DMS114 treated with DMSO at 0.1 percent for 48 hours (cell line): ENCODE measurements around the gene MLH1.
"Not testable (repeated sequence)": the region's sequence is repeated elsewhere in the genome, so short reads cannot be mapped to it uniquely, and the experiment has no call there.

Experiments used
- DNase-seq: peaks from one replicate; lab custom pipeline; 2025; ENCODE audit not compliant: unreplicated experiment; lab: John Stamatoyannopoulos, UW

Gene MLH1

DNA sequence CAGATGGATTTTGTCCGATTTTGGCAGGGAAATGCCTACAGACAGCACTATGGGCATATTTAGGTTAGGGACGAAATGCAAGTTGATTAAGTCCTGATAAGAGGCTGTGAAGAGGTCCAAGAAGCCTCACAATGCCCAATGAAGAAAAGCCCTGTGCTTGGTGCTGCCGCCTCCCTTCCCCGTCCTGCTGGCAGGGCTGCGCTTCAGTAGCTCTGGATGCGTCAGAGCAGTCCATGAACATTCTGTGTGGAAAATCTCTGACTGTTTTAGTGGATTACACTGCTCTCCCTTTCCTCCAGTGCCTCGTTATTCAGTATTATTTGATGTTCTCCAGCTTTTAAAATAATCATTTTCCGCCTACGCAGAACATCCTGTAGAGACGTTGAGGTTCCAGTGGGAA is 39.6 kb downstream of the MLH1 start:
- DNase-seq, result no peak

DNA sequence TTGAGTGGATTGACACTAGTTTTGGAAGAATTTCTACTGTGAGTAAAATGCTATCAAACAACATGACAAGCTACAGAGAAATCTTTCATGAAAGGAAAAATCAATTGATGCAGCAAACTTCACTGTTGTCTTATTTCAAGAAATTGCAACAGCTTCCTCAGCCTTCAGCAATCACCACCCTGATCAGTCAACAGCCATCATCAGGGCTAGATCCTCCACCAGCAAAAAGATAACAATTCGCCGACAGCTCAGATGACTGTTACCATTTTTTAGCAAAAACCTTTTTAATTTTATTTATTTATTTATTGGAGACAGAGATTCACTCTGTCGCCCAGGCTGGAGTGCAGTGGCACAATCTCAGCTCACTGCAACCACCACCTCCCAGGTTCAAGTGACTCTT is 44.0 kb downstream of the MLH1 start:
- DNase-seq, result no peak

DNA sequence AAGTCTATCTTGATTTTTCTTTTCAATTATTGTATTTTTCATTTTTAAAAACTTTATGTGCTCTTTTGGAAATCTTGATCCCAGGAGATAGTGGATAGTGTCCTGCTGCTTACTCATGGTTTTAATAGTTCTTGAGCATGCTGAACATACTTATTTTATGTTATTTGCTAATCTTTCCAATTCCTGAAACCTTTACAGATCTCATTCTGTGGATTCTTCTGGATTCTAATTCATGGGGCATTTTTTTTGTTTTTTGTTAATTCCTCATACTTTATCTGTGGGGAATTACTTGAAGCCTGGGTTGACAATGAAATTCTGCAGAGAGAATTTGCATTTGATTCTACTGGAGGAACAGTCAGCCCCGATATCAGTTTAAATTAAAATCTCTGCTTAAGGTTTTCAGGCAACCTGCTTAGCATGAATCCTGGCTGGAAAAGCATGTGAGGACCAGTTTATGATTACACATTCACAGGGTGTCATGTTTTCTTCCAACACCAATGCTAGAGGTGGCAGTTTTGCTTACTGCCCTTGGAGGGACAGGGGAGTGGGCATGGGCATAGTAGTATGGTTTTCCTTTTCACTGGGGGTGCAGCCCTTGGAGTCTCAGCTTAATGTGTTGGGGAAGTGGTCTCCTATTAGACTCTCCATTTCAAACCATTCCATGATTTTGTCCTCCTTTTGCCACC is 46.0 kb downstream of the MLH1 start:
- DNase-seq, result no peak

DNA sequence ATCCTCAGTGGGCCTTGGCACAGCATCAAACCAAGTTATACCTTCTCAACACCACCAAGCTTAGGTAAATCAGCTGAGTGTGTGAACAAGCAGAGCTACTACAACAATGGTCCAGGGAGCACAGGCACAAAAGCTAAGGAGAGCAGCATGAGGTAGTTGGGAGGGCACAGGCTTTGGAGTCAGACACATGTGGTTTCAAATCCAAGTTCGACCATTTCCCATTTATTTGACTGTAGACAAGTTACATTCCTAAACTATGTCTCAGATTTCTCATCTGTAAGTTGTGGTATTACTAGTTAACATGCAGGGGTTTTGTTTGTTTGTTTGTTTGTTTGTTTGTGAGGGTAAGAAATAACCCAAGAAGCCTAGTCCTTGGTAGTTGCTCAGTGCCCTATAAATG is 46.9 kb downstream of the MLH1 start:
- DNase-seq, result no peak

DNA sequence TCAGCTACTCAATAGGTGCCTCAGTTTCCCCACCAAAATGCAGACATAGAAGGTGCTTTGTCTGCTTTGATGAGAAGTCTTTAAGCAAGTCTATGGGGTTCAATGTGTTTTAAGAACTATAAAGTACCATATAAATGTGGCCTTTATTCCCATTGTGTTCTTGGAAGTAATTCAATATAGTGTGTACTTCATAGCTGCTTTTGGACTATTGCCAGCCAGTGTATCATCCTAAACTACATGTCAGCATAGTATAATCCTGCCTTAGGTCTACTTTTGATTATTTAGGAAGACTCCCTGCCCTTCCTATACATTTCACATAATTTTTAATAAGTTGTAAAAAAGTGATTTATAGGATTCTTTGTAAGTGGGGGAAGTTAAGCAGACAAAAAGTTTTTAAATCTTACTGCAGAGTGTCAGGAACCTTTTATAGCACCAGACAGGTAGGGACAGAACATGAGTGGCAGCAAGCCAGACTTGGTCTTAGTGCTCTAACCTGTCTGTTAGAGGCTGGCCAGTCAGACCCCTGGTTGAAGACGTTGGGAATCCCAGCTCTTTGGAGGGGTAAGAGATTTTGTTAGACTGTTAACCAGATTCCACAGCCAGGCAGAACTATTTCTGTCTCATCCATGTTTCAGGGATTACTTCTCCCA is 48.4 kb downstream of the MLH1 start:
- DNase-seq, result no peak

DNA sequence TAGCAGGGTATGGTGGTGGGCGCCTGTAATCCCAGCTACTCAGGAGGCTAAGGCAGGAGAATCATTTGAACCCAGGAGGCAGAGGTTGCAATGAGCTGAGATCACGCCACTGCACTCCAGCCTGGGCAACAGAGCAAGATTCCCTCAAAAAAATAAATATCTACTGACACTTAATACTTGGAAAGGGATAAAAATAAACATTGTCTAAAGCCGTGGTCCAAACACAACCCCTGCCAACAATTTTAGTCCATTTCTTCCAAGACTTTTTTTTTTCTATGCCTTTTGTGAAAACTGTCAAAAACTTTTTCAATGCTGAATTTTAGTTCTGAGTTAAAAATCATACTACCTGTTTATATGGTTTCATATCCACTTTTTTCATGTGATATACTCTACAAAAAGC is 49.4 kb downstream of the MLH1 start:
- DNase-seq, result not testable (repeated sequence)

DNA sequence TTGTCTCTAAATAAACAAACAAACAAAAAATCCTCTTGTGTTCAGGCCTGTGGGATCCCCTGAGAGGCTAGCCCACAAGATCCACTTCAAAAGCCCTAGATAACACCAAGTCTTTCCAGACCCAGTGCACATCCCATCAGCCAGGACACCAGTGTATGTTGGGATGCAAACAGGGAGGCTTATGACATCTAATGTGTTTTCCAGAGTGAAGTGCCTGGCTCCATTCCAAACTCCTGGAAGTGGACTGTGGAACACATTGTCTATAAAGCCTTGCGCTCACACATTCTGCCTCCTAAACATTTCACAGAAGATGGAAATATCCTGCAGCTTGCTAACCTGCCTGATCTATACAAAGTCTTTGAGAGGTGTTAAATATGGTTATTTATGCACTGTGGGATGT is 57.0 kb downstream of the MLH1 start:
- DNase-seq, result no peak

DNA sequence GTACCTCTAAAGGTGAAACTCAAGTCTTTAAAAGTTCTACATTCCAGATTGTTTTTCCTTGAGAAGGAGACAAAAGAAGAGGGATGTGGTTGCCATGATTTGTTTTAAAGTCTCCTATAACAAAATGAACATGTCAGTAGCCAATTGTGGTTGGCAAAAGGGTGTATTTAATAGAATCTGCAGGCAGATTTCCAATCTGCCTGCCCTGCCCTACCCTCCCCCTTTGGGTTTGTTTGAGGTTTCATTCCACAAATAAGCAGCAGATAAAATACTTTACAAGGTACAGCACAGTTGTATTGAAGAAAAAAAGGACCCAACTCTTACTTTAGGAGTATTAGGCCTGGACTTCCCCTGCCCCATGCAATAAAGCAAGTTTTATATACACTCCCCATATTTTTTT is 59.5 kb downstream of the MLH1 start:
- DNase-seq, result no peak

DNA sequence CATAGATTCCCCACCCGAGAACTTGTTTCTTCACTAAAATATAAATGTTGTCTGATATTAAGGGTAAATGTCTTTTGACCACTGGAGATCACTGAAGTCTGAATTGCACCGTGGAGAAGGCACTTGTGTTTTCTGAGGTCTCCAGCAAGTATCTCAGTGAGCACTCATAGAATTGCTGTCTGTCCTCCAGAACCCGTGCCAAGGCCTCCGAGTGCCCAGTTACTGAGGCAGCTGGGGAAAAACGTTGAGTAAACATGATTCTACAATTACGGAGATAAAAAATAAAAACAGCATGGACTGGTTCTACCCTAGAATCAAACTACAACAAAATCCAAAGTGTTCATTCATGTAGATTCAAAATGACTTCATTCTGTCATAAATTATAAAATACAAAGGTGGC is 60.0 kb downstream of the MLH1 start:
- no peak for DNase-seq

DNA sequence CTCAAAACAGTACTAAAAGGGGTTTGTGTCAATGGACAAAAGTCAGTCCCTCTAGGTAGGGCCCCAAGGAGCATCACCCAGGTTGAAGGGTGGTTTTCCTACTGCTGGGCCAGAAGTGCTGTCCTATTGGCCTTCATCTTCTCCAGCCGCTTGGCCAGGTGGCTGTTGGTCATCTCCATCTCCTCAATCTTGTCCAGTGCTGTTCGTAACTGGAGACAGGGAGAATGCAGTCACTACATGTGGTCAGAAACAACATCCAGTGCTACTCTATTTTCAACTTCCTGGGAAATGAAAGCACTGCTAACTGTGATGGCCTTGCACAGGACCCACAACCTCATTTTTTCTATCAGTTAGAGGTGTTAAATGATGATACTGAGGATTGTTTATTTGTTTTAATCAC is 60.4 kb downstream of the MLH1 start:
- DNase-seq, result no peak

DNA sequence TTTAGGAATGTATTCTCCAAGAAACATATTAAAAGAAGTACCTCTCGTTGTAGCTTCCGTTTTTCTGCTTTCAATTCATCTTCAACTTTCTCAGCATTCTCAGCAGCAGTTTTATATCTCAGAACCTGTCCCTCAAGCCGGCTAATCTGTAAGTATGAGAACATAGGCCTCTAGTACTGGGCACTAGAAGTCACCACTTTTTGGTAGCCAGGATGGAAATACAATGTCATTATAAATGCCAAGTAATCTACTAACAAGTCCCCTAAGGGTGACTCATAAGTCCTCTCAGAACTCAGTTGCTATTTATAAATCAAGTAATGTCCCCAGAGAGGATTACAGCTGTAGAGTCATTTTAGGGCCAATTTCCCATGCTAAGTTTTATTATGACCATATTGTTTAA is 61.1 kb downstream of the MLH1 start:
- DNase-seq, result no peak

DNA sequence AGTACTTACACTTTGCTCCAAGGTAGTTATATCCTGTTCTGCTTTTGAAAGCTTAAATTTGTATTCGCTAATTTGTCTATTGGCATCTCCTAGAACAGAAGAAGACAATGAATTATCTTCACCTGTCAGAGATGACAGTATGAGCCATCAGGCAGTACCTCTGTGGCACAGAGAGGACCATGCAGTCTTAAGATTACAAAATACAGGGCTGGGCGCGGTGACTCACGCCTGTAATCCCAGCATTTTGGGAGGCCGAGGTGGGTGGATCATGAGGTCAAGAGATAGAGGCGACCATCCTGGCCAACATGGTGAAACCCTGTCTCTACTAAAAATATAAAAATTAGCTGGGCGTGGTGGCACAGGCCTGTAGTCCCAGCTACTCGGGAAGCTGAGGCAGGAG is 61.8 kb downstream of the MLH1 start:
- not testable (repeated sequence) for DNase-seq

DNA sequence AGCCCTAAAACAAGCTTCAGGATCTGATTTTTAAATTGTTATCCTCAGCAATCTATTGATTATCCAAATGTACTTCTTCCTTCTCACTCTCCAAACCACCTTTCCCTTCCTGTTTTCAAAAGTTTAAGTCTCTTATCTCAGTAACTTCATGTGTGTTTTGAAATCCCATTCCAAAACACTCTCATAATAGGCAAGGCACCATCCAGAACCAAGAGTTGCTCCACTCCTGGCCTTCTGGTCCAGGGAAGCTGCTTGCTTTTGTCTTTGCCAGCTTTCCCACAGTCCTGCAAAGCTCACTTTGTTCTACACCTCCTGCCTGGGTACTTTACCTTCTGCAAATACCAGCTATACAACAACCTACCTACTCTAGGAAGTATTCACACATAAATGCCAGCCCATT is 63.5 kb downstream of the MLH1 start:
- DNase-seq, result no peak

DNA sequence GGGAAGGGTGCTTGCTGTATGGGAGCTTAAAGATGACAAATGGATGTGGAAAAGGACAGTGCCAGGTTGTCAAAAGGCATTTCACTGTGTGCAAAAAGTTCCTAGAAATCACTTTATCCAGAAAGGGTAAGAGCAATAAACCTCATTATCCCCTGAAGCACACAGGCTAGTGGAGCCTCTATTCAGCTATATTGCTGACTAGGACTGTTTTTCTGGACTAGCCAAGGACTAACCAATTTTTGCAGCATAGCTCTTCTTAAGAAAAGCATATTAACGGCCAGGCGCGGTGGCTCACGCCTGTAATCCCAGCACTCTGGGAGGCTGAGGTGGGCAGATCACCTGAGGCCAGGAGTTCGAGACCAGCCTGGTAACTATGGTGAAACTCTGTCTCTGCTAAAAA is 64.8 kb downstream of the MLH1 start:
- no peak for DNase-seq

DNA sequence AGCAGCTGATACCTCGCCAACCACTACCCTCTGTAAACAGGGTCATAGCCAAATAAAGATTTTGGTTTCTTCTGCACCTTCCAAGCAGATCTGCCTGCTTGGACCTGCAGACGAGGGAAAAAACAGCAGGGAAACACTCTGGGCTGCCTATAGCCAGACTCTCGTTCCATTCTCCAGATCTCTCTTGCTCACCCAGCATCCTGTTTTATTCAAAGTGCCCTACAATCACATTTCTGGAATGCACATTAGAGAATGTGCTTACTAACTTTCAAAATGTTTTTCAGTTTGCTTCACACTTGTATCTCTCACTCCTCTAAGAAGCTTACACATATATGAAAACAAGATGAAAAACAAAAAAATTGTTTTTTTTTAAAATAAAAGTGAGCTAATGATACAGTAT is 71.4 kb downstream of the MLH1 start:
- DNase-seq, result no peak

DNA sequence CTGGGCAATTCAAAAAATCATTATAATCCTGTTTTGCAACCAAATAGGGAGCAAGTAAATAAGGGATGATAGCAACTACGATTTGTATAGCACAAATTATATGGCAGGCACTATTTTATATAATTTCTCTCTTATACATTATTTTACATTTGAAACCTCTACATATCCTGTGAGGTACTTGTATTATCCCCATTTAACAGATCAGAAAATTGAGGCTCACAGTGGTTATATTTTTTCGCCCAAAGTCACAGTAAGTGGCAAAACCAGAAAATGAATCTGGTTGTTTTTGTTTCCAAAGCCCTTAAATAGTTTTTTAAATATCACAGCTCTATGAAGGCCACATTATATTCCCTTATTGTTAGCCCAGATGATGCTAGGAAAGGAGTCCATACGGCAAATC is 74.3 kb downstream of the MLH1 start:
- DNase-seq, result no peak

DNA sequence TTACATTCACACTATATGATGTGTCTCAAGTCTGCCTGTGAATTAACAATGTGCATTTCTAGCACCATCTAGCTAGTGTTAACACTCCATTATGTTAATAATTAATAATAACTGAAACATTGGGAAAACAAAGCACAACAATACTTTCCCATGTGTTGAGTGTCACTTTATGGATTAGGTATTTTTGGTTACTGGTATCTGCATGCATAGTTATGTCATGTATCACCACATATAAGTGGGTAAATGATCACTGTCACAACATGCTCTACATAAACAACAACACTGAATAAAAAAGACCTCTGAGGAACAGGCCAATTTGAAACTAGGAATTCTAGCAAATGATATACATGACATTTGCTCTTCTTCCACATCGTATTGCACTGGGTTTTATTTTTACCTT is 74.7 kb downstream of the MLH1 start:
- DNase-seq, result no peak

DNA sequence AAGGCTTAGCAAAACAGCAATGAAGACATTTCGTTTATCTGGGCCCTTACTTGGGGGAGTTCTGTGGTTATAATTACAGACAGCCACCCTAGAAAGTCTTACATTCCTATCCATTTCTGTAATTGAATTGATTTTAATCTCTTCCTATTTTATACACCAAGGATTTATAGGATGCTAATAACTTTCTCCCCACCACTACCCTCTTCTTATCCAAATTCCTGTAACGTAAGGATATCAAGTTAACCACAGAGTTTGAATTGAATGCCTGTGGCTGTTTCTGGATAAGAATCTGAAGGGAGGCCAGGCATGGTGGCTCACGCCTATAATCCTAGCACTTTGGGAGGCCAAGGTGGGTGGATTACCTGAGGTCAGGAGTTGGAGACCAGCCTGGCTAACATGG is 78.6 kb downstream of the MLH1 start:
- DNase-seq, result no peak

DNA sequence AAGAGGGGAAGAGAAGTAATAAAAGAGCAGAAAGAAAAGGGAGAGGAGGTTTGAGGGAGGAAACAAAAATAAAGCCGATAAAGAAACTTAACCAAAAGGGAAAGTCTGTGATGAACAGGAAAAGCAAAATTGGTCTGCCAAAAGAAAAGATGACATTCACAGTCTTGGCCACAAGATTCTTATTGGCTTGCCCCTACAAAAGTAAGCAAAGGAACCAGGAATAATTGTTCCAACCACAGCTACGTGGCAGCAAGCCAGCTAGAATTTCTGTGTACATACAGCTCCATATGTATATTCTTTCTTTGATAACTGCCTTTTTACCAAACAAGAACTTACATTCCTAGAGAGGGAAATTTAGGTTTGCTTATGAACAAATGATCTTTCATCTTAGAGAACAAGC is 79.6 kb downstream of the MLH1 start:
- no peak for DNase-seq

DNA sequence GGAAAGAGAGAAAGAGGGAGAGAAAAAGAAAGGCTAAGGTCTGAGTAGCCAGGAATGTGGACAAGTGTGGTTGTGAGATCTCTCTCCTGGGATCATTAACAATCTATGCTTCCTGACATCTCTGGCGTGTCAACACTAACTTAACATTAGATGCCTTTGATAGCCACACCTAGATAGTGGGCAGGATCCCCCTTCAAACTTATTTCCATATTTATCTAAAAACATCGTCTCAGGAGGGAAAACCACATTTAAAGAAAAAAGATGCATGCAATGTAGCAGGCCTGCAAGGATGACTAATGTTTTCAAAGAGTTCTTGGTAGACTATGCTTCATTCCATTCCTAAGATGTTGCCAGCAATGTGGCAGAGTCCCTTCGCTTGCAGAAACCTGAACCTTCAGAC is 80.9 kb downstream of the MLH1 start:
- no peak for DNase-seq

DNA sequence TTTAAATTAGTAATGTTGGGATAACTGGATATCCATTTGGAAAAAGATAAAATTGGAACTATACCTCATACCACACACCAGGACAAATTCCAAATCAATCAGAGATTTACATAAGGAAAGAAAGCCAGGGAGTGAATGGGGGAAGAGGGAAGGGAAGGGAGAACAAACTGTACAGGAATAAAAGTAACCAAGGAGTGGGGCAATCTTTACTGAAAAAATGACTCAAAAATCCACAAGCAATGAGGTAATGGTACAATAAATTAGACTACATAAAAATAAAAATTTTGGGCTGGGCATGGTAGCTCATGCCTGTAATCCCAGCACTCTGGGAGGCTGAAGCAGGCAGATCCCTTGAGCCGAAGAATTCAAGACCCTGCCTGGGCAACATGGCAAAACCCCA is 82.6 kb downstream of the MLH1 start:
- DNase-seq, result no peak

DNA sequence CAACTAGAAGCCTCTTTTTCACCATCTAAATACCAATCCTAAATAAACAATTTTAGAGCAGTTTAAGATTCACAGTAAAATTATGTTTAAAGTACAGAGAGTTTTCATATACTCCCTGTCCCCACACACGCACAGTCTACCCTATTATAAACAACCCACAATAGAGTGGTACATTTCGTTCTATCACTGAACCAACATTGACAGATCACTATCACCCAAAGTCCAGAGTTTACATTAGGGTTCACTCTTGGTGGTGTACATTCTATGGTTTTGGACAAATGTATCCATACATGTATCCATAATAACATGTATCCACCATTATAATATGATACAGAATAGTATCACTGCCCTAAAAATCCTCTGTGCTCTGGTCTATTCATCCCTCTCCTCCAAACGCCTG is 89.0 kb downstream of the MLH1 start:
- no peak for DNase-seq

DNA sequence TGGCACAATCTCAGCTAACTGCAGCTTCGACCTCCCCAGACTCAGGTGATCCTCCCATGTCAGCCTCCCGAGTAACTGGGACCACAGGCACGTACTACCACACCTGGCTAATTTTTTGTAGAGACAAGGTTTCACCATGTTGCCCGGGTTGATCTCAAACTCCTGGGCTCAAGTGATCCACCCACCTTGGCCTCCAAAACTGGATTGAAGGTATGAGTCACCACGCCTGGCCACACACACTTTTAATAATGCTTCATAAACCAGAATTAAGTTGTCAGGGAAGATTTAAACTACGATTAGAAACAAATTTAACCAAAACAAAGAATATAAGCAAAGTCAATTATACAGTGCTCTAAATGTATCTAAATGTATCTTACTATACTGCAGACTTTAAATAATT is 93.6 kb downstream of the MLH1 start:
- DNase-seq, result no peak
